ENCODE data around the gene NUP43. TPM values are rescaled to one million over a fixed set of nuclear protein-coding genes. Genes with fewer than 3 reads are reported as not detected.

The NUP43 gene
- total and polyA plus RNA-seq, 2 of the 13 experiments (the other 11 are each of a cell fraction or from before 2014, with no cell fraction given) = 38.9 to 85.1 TPM

DNA sequence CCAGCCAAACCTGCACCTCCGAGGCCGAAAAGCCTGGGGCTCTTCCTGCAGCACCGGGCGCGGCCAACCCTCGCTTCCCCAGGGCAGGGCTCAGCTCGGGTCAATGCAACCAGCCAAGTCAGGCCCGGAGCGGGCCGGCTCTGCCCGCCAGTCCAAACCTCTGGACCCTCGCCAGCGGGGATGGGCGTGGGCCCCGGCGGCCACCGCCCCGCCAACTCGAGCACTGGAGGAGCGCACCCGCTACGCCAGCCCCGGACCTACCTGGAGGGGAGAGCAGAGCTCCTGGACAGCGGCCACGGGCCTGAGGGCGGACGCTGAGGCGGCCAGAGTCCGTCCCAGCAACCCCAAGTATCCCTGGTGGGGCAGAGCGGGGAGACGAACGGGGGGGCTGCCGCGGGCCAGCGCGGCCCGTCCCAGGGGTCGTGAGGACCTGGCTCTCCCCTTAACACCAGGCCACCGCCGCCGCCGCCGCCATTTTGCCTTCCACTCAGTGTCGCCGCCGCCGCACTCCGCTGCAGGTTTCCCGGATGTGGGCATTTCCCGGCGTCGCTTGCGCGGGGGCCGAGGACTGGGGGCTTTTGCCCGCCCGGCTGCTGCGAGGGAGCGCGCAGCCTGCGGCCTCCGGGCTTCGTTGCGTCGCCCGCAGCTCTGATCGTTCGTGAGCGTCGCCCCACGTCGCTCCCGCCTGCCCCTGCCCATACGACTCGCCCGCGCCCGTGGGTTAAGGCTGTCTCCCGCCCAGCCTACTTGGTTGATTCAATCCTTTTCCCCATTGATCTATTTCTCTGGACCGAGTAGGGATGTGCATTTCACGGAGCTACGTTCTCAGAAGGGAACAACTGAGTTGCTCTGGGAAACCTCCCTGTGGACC lies 28.5 kb downstream of the NUP43 start, which contains the start of gene LATS1 (continued):
- TF ChIP-seq ZNF350 (CRISPR knock-in tag; IDR thresholded peaks at IDR 0.05; ENCODE audit: borderline replicate concordance, low read depth) = peak; percentile 99
- TF ChIP-seq NPAS2 (CRISPR knock-in tag; IDR thresholded peaks at IDR 0.05; ENCODE audit: borderline replicate concordance) = no peak
- peak; percentile 60 for TF ChIP-seq ZNF83 (CRISPR knock-in tag; IDR thresholded peaks at IDR 0.05; ENCODE audit: borderline replicate concordance)
- peak; percentile 45 for TF ChIP-seq SUZ12 (IDR thresholded peaks at IDR 0.05; ENCODE audit: low read depth, low read length)
- TF ChIP-seq, protein P1, sequence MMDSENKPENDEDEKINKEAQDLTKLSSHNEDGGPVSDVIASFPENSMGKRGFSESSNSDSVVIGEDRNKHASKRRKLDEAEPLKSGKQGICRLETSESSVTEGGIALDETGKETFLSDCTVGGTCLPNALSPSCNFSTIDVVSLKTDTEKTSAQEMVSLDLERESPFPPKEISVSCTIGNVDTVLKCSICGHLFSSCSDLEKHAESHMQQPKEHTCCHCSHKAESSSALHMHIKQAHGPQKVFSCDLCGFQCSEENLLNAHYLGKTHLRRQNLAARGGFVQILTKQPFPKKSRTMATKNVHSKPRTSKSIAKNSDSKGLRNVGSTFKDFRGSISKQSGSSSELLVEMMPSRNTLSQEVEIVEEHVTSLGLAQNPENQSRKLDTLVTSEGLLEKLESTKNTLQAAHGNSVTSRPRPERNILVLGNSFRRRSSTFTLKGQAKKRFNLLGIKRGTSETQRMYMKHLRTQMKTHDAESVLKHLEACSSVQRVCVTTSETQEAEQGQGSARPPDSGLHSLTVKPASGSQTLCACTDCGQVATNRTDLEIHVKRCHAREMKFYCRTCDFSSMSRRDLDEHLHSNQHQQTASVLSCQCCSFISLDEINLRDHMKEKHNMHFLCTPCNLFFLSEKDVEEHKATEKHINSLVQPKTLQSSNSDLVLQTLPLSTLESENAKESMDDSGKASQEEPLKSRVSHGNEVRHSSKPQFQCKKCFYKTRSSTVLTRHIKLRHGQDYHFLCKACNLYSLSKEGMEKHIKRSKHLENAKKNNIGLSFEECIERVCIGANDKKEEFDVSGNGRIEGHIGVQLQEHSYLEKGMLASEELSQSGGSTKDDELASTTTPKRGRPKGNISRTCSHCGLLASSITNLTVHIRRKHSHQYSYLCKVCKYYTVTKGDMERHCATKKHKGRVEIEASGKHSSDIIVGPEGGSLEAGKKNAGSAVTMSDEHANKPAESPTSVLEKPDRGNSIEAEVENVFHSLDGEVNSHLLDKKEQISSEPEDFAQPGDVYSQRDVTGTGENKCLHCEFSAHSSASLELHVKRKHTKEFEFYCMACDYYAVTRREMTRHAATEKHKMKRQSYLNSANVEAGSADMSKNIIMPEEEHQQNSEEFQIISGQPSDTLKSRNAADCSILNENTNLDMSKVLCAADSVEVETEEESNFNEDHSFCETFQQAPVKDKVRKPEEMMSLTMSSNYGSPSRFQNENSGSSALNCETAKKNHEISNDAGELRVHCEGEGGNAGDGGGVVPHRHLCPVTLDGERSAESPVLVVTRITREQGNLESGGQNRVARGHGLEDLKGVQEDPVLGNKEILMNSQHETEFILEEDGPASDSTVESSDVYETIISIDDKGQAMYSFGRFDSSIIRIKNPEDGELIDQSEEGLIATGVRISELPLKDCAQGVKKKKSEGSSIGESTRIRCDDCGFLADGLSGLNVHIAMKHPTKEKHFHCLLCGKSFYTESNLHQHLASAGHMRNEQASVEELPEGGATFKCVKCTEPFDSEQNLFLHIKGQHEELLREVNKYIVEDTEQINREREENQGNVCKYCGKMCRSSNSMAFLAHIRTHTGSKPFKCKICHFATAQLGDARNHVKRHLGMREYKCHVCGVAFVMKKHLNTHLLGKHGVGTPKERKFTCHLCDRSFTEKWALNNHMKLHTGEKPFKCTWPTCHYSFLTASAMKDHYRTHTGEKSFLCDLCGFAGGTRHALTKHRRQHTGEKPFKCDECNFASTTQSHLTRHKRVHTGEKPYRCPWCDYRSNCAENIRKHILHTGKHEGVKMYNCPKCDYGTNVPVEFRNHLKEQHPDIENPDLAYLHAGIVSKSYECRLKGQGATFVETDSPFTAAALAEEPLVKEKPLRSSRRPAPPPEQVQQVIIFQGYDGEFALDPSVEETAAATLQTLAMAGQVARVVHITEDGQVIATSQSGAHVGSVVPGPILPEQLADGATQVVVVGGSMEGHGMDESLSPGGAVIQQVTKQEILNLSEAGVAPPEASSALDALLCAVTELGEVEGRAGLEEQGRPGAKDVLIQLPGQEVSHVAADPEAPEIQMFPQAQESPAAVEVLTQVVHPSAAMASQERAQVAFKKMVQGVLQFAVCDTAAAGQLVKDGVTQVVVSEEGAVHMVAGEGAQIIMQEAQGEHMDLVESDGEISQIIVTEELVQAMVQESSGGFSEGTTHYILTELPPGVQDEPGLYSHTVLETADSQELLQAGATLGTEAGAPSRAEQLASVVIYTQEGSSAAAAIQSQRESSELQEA (CRISPR knock-in tag; IDR thresholded peaks at IDR 0.05; ENCODE audit: not compliant biosample characterization) = peak; percentile 99
- peak; percentile 36; the same call in 1 of the 2 replicates for TF ChIP-seq NFKBIZ (CRISPR knock-in tag; IDR thresholded peaks at IDR 0.05)
- peak; percentile 23; the same call in 1 of the 2 replicates for TF ChIP-seq DPF2 (CRISPR knock-in tag; IDR thresholded peaks at IDR 0.05; ENCODE audit: borderline replicate concordance, low read depth)
- TF ChIP-seq CC2D1A (CRISPR knock-in tag; IDR thresholded peaks at IDR 0.05) = no peak
- TF ChIP-seq, protein P2, sequence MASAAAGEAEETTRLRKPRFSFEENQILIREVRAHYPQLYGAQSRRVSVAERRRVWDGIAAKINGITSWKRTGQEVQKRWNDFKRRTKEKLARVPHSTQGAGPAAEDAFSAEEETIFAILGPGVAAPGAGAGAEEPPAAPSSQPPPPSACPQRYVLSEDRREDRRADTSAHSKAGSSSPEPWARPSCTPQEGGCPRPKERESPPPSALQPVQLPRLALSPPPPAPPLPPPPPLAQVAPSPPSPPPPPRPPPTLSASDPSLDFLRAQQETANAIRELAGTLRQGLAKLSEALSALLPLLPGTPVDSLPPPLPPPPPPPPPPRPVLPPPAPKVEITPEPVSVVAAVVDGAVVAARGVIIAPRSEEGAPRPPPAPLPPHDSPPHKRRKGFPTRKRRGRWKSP (CRISPR knock-in tag; IDR thresholded peaks at IDR 0.05) = peak; percentile 88; the same call in 1 of the 2 replicates
- TF ChIP-seq ZNF432 (CRISPR knock-in tag; IDR thresholded peaks at IDR 0.05; ENCODE audit: borderline replicate concordance) = 0 out of 2 replicates have a peak, but pooled peaks have one; percentile 91
- TF ChIP-seq ZMAT3 (CRISPR knock-in tag; conservative IDR thresholded peaks at IDR 0.05) = peak; percentile 93
- peak; percentile 73; the same call in 1 of the 2 replicates for TF ChIP-seq ZNF614 (CRISPR knock-in tag; IDR thresholded peaks at IDR 0.05; ENCODE audit: borderline replicate concordance)
- TF ChIP-seq ZNF460 (CRISPR knock-in tag; IDR thresholded peaks at IDR 0.05; ENCODE audit: borderline replicate concordance) = no peak
- TF ChIP-seq SP2 (CRISPR knock-in tag; IDR thresholded peaks at IDR 0.05) = peak; percentile 38
- TF ChIP-seq, protein P3, sequence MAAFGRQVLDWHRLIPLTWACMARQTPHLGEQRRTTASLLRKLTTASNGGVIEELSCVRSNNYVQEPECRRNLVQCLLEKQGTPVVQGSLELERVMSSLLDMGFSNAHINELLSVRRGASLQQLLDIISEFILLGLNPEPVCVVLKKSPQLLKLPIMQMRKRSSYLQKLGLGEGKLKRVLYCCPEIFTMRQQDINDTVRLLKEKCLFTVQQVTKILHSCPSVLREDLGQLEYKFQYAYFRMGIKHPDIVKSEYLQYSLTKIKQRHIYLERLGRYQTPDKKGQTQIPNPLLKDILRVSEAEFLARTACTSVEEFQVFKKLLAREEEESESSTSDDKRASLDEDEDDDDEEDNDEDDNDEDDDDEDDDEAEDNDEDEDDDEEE (CRISPR knock-in tag; IDR thresholded peaks at IDR 0.05) = peak; percentile 71; the same call in 1 of the 2 replicates
- peak; percentile 63 for TF ChIP-seq IKZF4 (CRISPR knock-in tag; IDR thresholded peaks at IDR 0.05; ENCODE audit: borderline replicate concordance, low read depth, not compliant biosample characterization)
- TF ChIP-seq ZNF232 (CRISPR knock-in tag; IDR thresholded peaks at IDR 0.05; ENCODE audit: borderline replicate concordance) = peak; percentile 8; the same call in 1 of the 2 replicates

All from HepG2 (cell line).